Keratinocyte (primary cell): ENCODE results near the gene NLK.

Experiments used
- EZH2 ChIP-seq: IDR thresholded peaks from one replicate; pipeline ENCODE4 v1.6.1; 2012; ENCODE audit warnings: inconsistent platforms, mild to moderate bottlenecking, low read length, moderate library complexity
- TF ChIP-seq, protein P1 (sequence below), 3 experiments: IDR thresholded peaks in 1 of 3; conservative IDR thresholded peaks in 1 of 3; optimal IDR thresholded peaks in 1 of 3; 2 replicates in 2 of 3; 3 replicates in 1 of 3; pipeline versions ENCODE3 to v1.5.1; 2011; ENCODE audit warnings: low read length in 3 of 3, mild to moderate bottlenecking in 3 of 3, moderate library complexity in 2 of 3, control low read depth in 1 of 3, inconsistent platforms in 1 of 3; ENCODE audit not compliant: insufficient read depth in 2 of 3; ENCODE audit errors: extremely low read depth in 1 of 3

DNA sequence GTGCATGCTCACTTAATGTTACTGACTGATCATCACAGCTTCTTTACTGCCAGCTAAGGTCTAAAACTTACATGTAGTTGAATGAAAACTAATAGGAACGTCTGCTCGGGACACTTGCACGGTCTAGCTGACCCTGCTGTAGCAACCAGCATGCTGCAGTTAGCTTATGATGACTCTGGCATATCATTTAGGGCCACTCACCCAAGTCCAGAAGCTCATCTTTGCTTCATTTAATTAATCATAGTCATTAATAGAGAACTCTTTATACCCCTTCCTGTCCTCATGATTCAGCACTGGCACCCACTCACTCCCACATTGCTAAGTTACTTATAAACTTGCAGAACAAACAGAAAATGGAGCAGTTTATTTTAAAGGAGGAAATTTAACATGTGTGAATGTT is 136.3 kb downstream of the NLK start:
- TF ChIP-seq, protein P1, sequence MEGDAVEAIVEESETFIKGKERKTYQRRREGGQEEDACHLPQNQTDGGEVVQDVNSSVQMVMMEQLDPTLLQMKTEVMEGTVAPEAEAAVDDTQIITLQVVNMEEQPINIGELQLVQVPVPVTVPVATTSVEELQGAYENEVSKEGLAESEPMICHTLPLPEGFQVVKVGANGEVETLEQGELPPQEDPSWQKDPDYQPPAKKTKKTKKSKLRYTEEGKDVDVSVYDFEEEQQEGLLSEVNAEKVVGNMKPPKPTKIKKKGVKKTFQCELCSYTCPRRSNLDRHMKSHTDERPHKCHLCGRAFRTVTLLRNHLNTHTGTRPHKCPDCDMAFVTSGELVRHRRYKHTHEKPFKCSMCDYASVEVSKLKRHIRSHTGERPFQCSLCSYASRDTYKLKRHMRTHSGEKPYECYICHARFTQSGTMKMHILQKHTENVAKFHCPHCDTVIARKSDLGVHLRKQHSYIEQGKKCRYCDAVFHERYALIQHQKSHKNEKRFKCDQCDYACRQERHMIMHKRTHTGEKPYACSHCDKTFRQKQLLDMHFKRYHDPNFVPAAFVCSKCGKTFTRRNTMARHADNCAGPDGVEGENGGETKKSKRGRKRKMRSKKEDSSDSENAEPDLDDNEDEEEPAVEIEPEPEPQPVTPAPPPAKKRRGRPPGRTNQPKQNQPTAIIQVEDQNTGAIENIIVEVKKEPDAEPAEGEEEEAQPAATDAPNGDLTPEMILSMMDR (optimal IDR thresholded peaks at IDR 0.05 in 1 of 3, IDR thresholded peaks at IDR 0.05 in 1 of 3, conservative IDR thresholded peaks at IDR 0.05 in 1 of 3; ENCODE audit: extremely low read depth in 1 of 3, insufficient read depth in 2 of 3, low read length in 3 of 3) = no peak
- no peak for TF ChIP-seq EZH2
